Right lobe of liver (tissue), 4 donors: ENCODE data around the gene NRN1.

Experiments
- CTCF ChIP-seq, 4 donors: fragments of 200-600 bp in 3 of 4; fragments of 450-650 bp in 1 of 4; IDR thresholded peaks; one replicate each; pipeline versions ENCODE4 v1.5.1 to v1.8.0; 2016 to 2022; ENCODE audit warnings: antibody characterized with exemption in 4 of 4, mild to moderate bottlenecking in 2 of 4
- POLR2A ChIP-seq: fragments of 450-650 bp; IDR thresholded peaks from one replicate; pipeline ENCODE4 v1.6.1; 2017; ENCODE audit warnings: antibody characterized with exemption, mild to moderate bottlenecking
- donor health status: DM: no; HTN: no; CAD: no.
- donor health status: DM: no; HTN: no; CAD: no.
- donor health status: DM: no; HTN: yes; CAD: no.

- TF ChIP-seq CTCF (IDR thresholded peaks at IDR 0.05) (no peak), POLR2A (no peak)
Observed at GRCh38 chr6:5984150-5985089, 22.3 kb downstream of the NRN1 start.
